WTC11 (cell line): Measurements from ENCODE around the gene RBMS1. TPM values are rescaled to one million over a fixed set of nuclear protein-coding genes. Genes with fewer than 3 reads are reported as not detected.

Source experiments
- ATAC-seq: fragments of 200-7000 bp; cut with Tn5 transposase; 2 replicates; pipeline ENCODE4 v1.10.0; 2021; ENCODE audit warnings: mild to moderate bottlenecking, moderate library complexity
- Bru-seq: library from RNA; stranded (reverse); fragments of 400-500 nt; gene quantifications from one replicate; lab custom pipeline; 2021; lab: Mats Ljungman, UMichigan
- CTCF ChIA-PET: fragments of 300-600 bp; sonication (Branson Sonifier 250); formaldehyde crosslinking; loops from one replicate; lab custom pipeline; 2021; ENCODE audit warnings: antibody characterized with exemption; lab: Charles Lee
- POLR2A ChIA-PET: fragments of 350-600 bp; sonication (Branson Sonifier 250); formaldehyde crosslinking; loops from one replicate; lab custom pipeline; 2021; ENCODE audit warnings: antibody characterized with exemption; lab: Charles Lee
- DNase-seq: peaks from one replicate; pipeline ENCODE4 v3.0.0; 2021; ENCODE audit warnings: low spot score
- H3K27ac Mint-ChIP-seq: 2 replicates; pipeline ENCODE4 v1.8.0; 2021; ENCODE audit warnings: mixed read lengths
- H3K27me3 Mint-ChIP-seq: 2 replicates; pipeline ENCODE4 v1.8.0; 2021; ENCODE audit warnings: low read depth, mild to moderate bottlenecking, moderate library complexity, mixed read lengths
- H3K36me3 Mint-ChIP-seq: 2 replicates; pipeline ENCODE4 v1.8.0; 2021; ENCODE audit warnings: mixed read lengths
- H3K4me1 Mint-ChIP-seq: 2 replicates; pipeline ENCODE4 v1.8.0; 2022; ENCODE audit warnings: mixed read lengths
- H3K4me3 Mint-ChIP-seq: 2 replicates; pipeline ENCODE4 v1.8.0; 2021; ENCODE audit warnings: mild to moderate bottlenecking, moderate library complexity, mixed read lengths
- H3K9me3 Mint-ChIP-seq: 2 replicates; pipeline ENCODE4 v1.8.0; 2021; ENCODE audit warnings: mixed read lengths
- ELF4 ChIP-seq: sonication (generic); formaldehyde crosslinking; IDR thresholded peaks from 2 replicates; pipeline ENCODE4 v1.8.1; 2022; ENCODE audit warnings: low read depth, mild to moderate bottlenecking, moderate library complexity, missing genetic modification reagents
- FOXK1 ChIP-seq: sonication (generic); formaldehyde crosslinking; IDR thresholded peaks from 2 replicates; pipeline ENCODE4 v1.8.0; 2022; ENCODE audit warnings: mild to moderate bottlenecking, moderate library complexity, missing genetic modification reagents
- FOXP1 ChIP-seq: sonication (generic); formaldehyde crosslinking; IDR thresholded peaks from 2 replicates; pipeline ENCODE4 v1.8.0; 2022; ENCODE audit warnings: missing genetic modification reagents, mild to moderate bottlenecking, moderate library complexity, borderline replicate concordance
- GABPB1 ChIP-seq: sonication (generic); formaldehyde crosslinking; IDR thresholded peaks from 2 replicates; pipeline ENCODE4 v1.8.1; 2023; ENCODE audit warnings: mild to moderate bottlenecking, missing genetic modification reagents
- MXD4 ChIP-seq: fragments of 250-450 bp; sonication (Bioruptor Pico); IDR thresholded peaks from 2 replicates; pipeline ENCODE4 v1.8.0; 2021; ENCODE audit warnings: mild to moderate bottlenecking, moderate library complexity, borderline replicate concordance
- MYBL2 ChIP-seq: sonication (generic); formaldehyde crosslinking; IDR thresholded peaks from 2 replicates; pipeline ENCODE4 v1.8.1; 2023; ENCODE audit warnings: mild to moderate bottlenecking, moderate library complexity, missing genetic modification reagents
- NFE2L1 ChIP-seq: sonication (generic); formaldehyde crosslinking; IDR thresholded peaks from 2 replicates; pipeline ENCODE4 v1.8.1; 2023; ENCODE audit warnings: missing genetic modification reagents
- NR1H2 ChIP-seq: sonication (generic); formaldehyde crosslinking; IDR thresholded peaks from 2 replicates; pipeline ENCODE4 v1.9.0; 2021; ENCODE audit warnings: mild to moderate bottlenecking, moderate library complexity, missing genetic modification reagents
- PRRX2 ChIP-seq: fragments of 250-450 bp; sonication (Bioruptor Pico); IDR thresholded peaks from 2 replicates; pipeline ENCODE4 v1.8.0; 2021; ENCODE audit warnings: mild to moderate bottlenecking
- SMAD4 ChIP-seq: sonication (generic); formaldehyde crosslinking; IDR thresholded peaks from 2 replicates; pipeline ENCODE4 v1.8.0; 2022; ENCODE audit warnings: mild to moderate bottlenecking, missing genetic modification reagents
- SOX15 ChIP-seq: fragments of 250-450 bp; sonication (Bioruptor Pico); IDR thresholded peaks from 2 replicates; pipeline ENCODE4 v1.9.0; 2021; ENCODE audit warnings: mild to moderate bottlenecking
- SP1 ChIP-seq: sonication (generic); formaldehyde crosslinking; conservative IDR thresholded peaks from 2 replicates; pipeline ENCODE4 v1.8.1; 2022; ENCODE audit warnings: missing genetic modification reagents
- ZNF232 ChIP-seq: sonication (generic); formaldehyde crosslinking; IDR thresholded peaks from 2 replicates; pipeline ENCODE4 v1.8.0; 2022; ENCODE audit warnings: mild to moderate bottlenecking, missing genetic modification reagents
- ZNF263 ChIP-seq: sonication (generic); formaldehyde crosslinking; IDR thresholded peaks from 2 replicates; pipeline ENCODE4 v1.8.1; 2022; ENCODE audit warnings: low read depth, mild to moderate bottlenecking, moderate library complexity, missing genetic modification reagents
- ZNF671 ChIP-seq: fragments of 250-450 bp; sonication (Bioruptor Pico); IDR thresholded peaks from 2 replicates; pipeline ENCODE4 v1.8.0; 2021; ENCODE audit warnings: mild to moderate bottlenecking
- long read RNA-seq, 3 experiments: library from RNA in 1 of 3; library from capped mRNA in 1 of 3; library from polyadenylated mRNA in 1 of 3; unstranded in 2 of 3; stranded (forward) in 1 of 3; transcript quantifications; one replicate each; pipeline ENCODE4 v2.0.0, GENCODE V29; 2021
- total RNA-seq: library from RNA; stranded (reverse); gene quantifications from 3 replicates; pipeline ENCODE4 v1.2.3, GENCODE V29; 2021
- TF ChIP-seq, protein P1 (sequence below): sonication (generic); formaldehyde crosslinking; IDR thresholded peaks from 2 replicates; pipeline ENCODE4 v1.8.1; 2023; ENCODE audit warnings: mild to moderate bottlenecking, moderate library complexity, missing genetic modification reagents
- TF ChIP-seq, protein P2 (sequence below): sonication (generic); formaldehyde crosslinking; IDR thresholded peaks from 2 replicates; pipeline ENCODE4 v1.8.0; 2023; ENCODE audit warnings: mild to moderate bottlenecking, missing genetic modification reagents
- TF ChIP-seq, protein P3 (sequence below): sonication (generic); formaldehyde crosslinking; IDR thresholded peaks from 2 replicates; pipeline ENCODE4 v1.8.1; 2023; ENCODE audit warnings: mild to moderate bottlenecking, missing genetic modification reagents, moderate library complexity
- TF ChIP-seq, protein P4 (sequence below): sonication (generic); formaldehyde crosslinking; IDR thresholded peaks from 2 replicates; pipeline ENCODE4 v1.8.1; 2022; ENCODE audit warnings: low read depth, mild to moderate bottlenecking, moderate library complexity, missing genetic modification reagents, borderline replicate concordance

Gene RBMS1, protein sequence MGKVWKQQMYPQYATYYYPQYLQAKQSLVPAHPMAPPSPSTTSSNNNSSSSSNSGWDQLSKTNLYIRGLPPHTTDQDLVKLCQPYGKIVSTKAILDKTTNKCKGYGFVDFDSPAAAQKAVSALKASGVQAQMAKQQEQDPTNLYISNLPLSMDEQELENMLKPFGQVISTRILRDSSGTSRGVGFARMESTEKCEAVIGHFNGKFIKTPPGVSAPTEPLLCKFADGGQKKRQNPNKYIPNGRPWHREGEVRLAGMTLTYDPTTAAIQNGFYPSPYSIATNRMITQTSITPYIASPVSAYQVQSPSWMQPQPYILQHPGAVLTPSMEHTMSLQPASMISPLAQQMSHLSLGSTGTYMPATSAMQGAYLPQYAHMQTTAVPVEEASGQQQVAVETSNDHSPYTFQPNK
- total RNA-seq: 53.1 to 56.3 TPM (median 54.3 TPM) in 3 replicates
- percentile 85 among the genes with signal in this experiment for Bru-seq, nascent RNA
- long read RNA-seq, experiment 1, full-length matches to known transcripts: 30 of 181 reads
- long read RNA-seq, experiment 1, partial matches to known transcripts: 6 of 181 reads
- long read RNA-seq, experiment 1, other reads (novel, unspliced or antisense): 145 of 181 reads
- long read RNA-seq, experiment 2, partial matches to known transcripts: 7 of 81 reads
- long read RNA-seq, experiment 2, other reads (novel, unspliced or antisense): 72 of 81 reads
- long read RNA-seq, experiment 3, full-length matches to known transcripts: 2 of 27 reads
- long read RNA-seq, experiment 3, partial matches to known transcripts: 14 of 27 reads
- long read RNA-seq, experiment 3, other reads (novel, unspliced or antisense): 11 of 27 reads

DNA sequence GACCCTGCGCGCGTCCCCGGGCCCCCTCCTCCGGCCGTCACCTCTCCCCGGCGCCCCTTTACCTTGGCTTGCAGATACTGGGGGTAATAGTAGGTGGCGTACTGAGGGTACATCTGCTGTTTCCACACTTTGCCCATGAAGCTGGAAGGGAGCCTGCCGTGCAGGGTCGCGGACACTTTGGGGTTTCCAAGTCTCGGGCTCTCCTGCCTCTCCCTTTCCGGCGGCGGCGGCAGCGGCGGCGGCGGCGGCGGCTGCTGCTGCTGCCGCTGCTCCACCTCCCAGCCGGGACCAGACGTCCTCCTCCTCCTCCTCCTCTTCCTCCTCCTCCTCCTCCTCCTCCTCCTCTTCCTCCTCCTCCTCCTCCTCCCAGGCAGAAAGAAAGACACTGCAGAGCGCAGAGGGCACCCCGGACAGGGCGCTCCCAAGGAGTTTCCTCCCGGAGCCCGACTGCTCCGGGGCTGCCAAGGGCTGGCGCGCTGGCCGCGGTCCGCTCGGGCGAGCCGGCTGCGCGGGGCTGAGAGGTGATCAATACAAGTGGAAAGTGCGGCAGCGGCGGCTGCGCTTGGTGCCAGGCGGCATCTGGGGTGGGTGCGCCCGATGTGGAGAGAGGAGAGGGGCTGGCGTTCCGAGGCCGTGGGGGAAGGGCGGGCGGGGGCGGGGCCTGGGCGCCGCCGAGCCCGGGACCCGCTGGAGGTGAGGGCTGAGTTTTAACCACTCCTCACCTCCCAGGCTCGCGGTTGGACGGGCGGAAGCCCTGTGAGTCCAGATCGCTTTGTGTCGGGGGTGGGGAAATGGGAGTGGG, at the start of gene RBMS1:
Gene RBMS1, minus strand, starts transcription at position 581 of the 802 bp plus-strand sequence. Its CDS starts 444 bp downstream, at position 137.
- H3K36me3 Mint-ChIP-seq: no peaks in the 10 kb centered on the region
- CTCF ChIA-PET: no interaction called here
- TF ChIP-seq, protein P1, sequence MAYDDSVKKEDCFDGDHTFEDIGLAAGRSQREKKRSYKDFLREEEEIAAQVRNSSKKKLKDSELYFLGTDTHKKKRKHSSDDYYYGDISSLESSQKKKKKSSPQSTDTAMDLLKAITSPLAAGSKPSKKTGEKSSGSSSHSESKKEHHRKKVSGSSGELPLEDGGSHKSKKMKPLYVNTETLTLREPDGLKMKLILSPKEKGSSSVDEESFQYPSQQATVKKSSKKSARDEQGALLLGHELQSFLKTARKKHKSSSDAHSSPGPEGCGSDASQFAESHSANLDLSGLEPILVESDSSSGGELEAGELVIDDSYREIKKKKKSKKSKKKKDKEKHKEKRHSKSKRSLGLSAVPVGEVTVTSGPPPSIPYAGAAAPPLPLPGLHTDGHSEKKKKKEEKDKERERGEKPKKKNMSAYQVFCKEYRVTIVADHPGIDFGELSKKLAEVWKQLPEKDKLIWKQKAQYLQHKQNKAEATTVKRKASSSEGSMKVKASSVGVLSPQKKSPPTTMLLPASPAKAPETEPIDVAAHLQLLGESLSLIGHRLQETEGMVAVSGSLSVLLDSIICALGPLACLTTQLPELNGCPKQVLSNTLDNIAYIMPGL (CRISPR knock-in tag): peak; percentile 53
- TF ChIP-seq ZNF671 (CRISPR knock-in tag): no peak
- 0 out of 2 replicates have a peak, but pooled peaks have one; percentile 16 for TF ChIP-seq FOXK1
- peak; percentile 99 for TF ChIP-seq ZNF263 (CRISPR knock-in tag)
- TF ChIP-seq FOXP1: 0 out of 2 replicates have a peak, but pooled peaks have one; percentile 34
- TF ChIP-seq NR1H2: no peak
- TF ChIP-seq MYBL2 (CRISPR knock-in tag): 0 out of 2 replicates have a peak, but pooled peaks have one; percentile 42
- TF ChIP-seq NFE2L1: 0 out of 2 replicates have a peak, but pooled peaks have one; percentile 30
- TF ChIP-seq, protein P2, sequence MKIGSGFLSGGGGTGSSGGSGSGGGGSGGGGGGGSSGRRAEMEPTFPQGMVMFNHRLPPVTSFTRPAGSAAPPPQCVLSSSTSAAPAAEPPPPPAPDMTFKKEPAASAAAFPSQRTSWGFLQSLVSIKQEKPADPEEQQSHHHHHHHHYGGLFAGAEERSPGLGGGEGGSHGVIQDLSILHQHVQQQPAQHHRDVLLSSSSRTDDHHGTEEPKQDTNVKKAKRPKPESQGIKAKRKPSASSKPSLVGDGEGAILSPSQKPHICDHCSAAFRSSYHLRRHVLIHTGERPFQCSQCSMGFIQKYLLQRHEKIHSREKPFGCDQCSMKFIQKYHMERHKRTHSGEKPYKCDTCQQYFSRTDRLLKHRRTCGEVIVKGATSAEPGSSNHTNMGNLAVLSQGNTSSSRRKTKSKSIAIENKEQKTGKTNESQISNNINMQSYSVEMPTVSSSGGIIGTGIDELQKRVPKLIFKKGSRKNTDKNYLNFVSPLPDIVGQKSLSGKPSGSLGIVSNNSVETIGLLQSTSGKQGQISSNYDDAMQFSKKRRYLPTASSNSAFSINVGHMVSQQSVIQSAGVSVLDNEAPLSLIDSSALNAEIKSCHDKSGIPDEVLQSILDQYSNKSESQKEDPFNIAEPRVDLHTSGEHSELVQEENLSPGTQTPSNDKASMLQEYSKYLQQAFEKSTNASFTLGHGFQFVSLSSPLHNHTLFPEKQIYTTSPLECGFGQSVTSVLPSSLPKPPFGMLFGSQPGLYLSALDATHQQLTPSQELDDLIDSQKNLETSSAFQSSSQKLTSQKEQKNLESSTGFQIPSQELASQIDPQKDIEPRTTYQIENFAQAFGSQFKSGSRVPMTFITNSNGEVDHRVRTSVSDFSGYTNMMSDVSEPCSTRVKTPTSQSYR: peak; percentile 61; the same call in 1 of the 2 replicates
- TF ChIP-seq, protein P3, sequence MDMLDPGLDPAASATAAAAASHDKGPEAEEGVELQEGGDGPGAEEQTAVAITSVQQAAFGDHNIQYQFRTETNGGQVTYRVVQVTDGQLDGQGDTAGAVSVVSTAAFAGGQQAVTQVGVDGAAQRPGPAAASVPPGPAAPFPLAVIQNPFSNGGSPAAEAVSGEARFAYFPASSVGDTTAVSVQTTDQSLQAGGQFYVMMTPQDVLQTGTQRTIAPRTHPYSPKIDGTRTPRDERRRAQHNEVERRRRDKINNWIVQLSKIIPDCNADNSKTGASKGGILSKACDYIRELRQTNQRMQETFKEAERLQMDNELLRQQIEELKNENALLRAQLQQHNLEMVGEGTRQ (CRISPR knock-in tag): 0 out of 2 replicates have a peak, but pooled peaks have one; percentile 14
- TF ChIP-seq SMAD4 (CRISPR knock-in tag): no peak
- TF ChIP-seq SP1 (CRISPR knock-in tag): peak; percentile 45; the same call in 1 of the 2 replicates
- peak; percentile 69; the same call in 1 of the 2 replicates for TF ChIP-seq ELF4 (CRISPR knock-in tag)
- no peak for TF ChIP-seq PRRX2 (CRISPR knock-in tag)
- TF ChIP-seq GABPB1 (CRISPR knock-in tag): peak; percentile 37; the same call in 1 of the 2 replicates
- TF ChIP-seq MXD4: no peak
- H3K27me3 Mint-ChIP-seq: no peaks in the 10 kb centered on the region
- H3K9me3 Mint-ChIP-seq: no peaks in the 10 kb centered on the region
- POLR2A ChIA-PET: no interaction called here
- ATAC-seq: peak; percentile 62
- H3K4me3 Mint-ChIP-seq: peak within 1 kb of the TSS; percentile 89
- peak; percentile 73 for DNase-seq
- peak within 1 kb of the TSS; percentile 35; the same call in 1 of the 2 replicates for H3K27ac Mint-ChIP-seq
- peaks cover 37% of the 10 kb centered on the region for H3K4me1 Mint-ChIP-seq

DNA sequence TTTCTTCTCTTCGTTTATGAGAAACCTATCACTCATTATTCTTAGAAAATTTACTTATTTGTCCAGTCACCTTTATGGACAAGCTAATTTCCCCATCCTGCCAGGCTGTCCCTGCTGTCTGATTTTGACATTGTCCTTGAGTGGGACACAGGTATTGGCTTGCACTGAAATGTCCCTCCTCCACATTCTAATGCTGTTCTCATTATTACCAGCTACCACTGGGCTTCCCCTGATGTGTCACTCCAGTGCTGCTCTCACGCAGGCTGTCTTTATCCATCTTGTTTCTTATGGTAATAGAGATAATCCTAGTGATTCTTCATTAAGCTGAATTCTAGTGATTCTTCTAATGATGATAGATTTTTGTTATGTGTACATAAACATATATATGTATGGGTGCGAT, 48.1 kb upstream of the RBMS1 start:
- CTCF ChIA-PET: interaction anchor here (1.1 kb wide), 1 partner anchor 428 kb away, joined by 3 read pairs; no protein-coding TSS in a partner anchor
- H3K27ac Mint-ChIP-seq: no peak overlapping the region

More for the DNA sequence above, 48.1 kb upstream of the RBMS1 start:
- ATAC-seq: no peak; the same call in 1 of the 2 replicates
- no peaks in the 10 kb centered on the region for H3K36me3 Mint-ChIP-seq
- no peak overlapping the region for H3K4me3 Mint-ChIP-seq
- TF ChIP-seq, protein P2: no peak
- TF ChIP-seq ZNF263 (CRISPR knock-in tag) (no peak), ZNF232 (CRISPR knock-in tag) (no peak), SOX15 (CRISPR knock-in tag) (no peak)
- TF ChIP-seq, protein P4, sequence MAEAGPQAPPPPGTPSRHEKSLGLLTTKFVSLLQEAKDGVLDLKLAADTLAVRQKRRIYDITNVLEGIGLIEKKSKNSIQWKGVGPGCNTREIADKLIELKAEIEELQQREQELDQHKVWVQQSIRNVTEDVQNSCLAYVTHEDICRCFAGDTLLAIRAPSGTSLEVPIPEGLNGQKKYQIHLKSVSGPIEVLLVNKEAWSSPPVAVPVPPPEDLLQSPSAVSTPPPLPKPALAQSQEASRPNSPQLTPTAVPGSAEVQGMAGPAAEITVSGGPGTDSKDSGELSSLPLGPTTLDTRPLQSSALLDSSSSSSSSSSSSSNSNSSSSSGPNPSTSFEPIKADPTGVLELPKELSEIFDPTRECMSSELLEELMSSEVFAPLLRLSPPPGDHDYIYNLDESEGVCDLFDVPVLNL (CRISPR knock-in tag): no peak
- no peaks in the 10 kb centered on the region for H3K27me3 Mint-ChIP-seq
- no peaks in the 10 kb centered on the region for H3K4me1 Mint-ChIP-seq
- no peak for DNase-seq
- no peaks in the 10 kb centered on the region for H3K9me3 Mint-ChIP-seq
- POLR2A ChIA-PET: no interaction called here
